Neutrophil (primary cell): ENCODE data around the gene RIOX2.

Experiments used
- H3K27ac ChIP-seq: fragments of 200-600 bp; sonication (generic); 2 replicates; pipeline ENCODE4 v1.5.1; 2016; ENCODE audit warnings: mild to moderate bottlenecking, moderate library complexity
- H3K27me3 ChIP-seq: fragments of 200-600 bp; sonication (generic); 2 replicates; pipeline ENCODE4 v1.6.0; 2016; ENCODE audit warnings: mild to moderate bottlenecking
- H3K36me3 ChIP-seq: fragments of 200-600 bp; sonication (generic); 2 replicates; pipeline ENCODE4 v1.5.1; 2017
- H3K4me1 ChIP-seq, 2 experiments: fragments of 200-600 bp in 1 of 2; sonication (generic) in 1 of 2; 1 replicate in 1 of 2; 2 replicates in 1 of 2; pipeline versions ENCODE4 v1.5.1 to v1.6.1; 2013 to 2016; ENCODE audit warnings: low read depth in 1 of 2, low read length in 1 of 2, mild to moderate bottlenecking in 1 of 2, moderate library complexity in 1 of 2; ENCODE audit not compliant: control insufficient read depth in 1 of 2, insufficient read depth in 1 of 2
- H3K4me3 ChIP-seq, 2 experiments: fragments of 200-600 bp in 1 of 2; sonication (generic) in 1 of 2; 1 replicate in 1 of 2; 2 replicates in 1 of 2; pipeline ENCODE4 v1.5.1; 2013 to 2016; ENCODE audit warnings: low read depth in 1 of 2, low read length in 1 of 2, mild to moderate bottlenecking in 1 of 2, moderate library complexity in 1 of 2
- H3K9me3 ChIP-seq: fragments of 200-600 bp; sonication (generic); 2 replicates; pipeline ENCODE4 v1.5.1; 2016
- TF ChIP-seq, protein P1 (sequence below): fragments of 200-600 bp; sonication (generic); IDR thresholded peaks from 2 replicates; pipeline ENCODE4 v1.5.1; 2016; ENCODE audit warnings: antibody characterized with exemption

The RIOX2 gene

DNA sequence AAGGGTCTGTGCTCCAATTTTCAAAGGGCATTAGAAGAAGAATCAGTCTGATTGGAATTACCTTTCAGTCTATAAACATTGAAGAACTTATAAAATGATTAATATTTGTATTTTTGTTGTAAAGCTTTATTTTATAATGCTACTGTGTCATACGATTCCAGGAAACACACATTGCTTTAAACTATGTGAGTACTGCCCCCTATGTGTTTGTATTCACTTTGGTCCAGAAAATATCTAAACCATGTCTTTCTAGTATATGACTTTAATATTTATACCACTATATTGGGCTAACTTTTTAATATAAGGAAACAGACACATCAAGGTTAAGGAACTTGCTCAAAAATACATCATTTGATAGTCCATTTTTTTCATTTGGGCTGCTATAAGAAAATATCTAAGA, 3.2 kb upstream of the RIOX2 start:
- TF ChIP-seq, protein P1, sequence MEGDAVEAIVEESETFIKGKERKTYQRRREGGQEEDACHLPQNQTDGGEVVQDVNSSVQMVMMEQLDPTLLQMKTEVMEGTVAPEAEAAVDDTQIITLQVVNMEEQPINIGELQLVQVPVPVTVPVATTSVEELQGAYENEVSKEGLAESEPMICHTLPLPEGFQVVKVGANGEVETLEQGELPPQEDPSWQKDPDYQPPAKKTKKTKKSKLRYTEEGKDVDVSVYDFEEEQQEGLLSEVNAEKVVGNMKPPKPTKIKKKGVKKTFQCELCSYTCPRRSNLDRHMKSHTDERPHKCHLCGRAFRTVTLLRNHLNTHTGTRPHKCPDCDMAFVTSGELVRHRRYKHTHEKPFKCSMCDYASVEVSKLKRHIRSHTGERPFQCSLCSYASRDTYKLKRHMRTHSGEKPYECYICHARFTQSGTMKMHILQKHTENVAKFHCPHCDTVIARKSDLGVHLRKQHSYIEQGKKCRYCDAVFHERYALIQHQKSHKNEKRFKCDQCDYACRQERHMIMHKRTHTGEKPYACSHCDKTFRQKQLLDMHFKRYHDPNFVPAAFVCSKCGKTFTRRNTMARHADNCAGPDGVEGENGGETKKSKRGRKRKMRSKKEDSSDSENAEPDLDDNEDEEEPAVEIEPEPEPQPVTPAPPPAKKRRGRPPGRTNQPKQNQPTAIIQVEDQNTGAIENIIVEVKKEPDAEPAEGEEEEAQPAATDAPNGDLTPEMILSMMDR = no peak
- H3K36me3 ChIP-seq = no peaks in the 10 kb centered on the region
- H3K4me1 ChIP-seq = peaks cover 11 to 23% of the 10 kb centered on the region in 2 experiments
- no peak overlapping the region for H3K27ac ChIP-seq
- no peaks in the 10 kb centered on the region for H3K9me3 ChIP-seq
- peaks cover 48% of the 10 kb centered on the region for H3K27me3 ChIP-seq
- no peak overlapping the region for H3K4me3 ChIP-seq

- H3K27ac ChIP-seq = no peak overlapping the region
- H3K36me3 ChIP-seq = no peaks in the 10 kb centered on the region
- peaks cover 53% of the 10 kb centered on the region for H3K27me3 ChIP-seq
- no peaks in the 10 kb centered on the region for H3K9me3 ChIP-seq
- TF ChIP-seq, protein P1 = no peak
- no peak overlapping the region for H3K4me3 ChIP-seq
- peaks cover 11 to 23% of the 10 kb centered on the region in 2 experiments for H3K4me1 ChIP-seq
Observed at GRCh38 chr3:97974996-97975395, 2.8 kb upstream of the RIOX2 start.

- Histone ChIP-seq H3K27ac (no peak overlapping the region), H3K4me1 (peaks cover 11 to 23% of the 10 kb centered on the region in 2 experiments), H3K9me3 (no peaks in the 10 kb centered on the region), H3K36me3 (no peaks in the 10 kb centered on the region), H3K27me3 (peaks cover 62% of the 10 kb centered on the region), H3K4me3 (no peak overlapping the region)
- TF ChIP-seq, protein P1 = no peak
Observed at GRCh38 chr3:97972976-97973375, 745 bp upstream of the RIOX2 start.

- no peak overlapping the region for H3K27ac ChIP-seq
- no peaks in the 10 kb centered on the region for H3K9me3 ChIP-seq
- H3K36me3 ChIP-seq = no peaks in the 10 kb centered on the region
- peaks cover 11 to 23% of the 10 kb centered on the region in 2 experiments for H3K4me1 ChIP-seq
- TF ChIP-seq, protein P1 = no peak
- H3K4me3 ChIP-seq = peak overlapping the region in 1 of 2 experiments; percentile 52
- peaks cover 62% of the 10 kb centered on the region for H3K27me3 ChIP-seq
Observed at GRCh38 chr3:97970956-97971620, 1.1 kb downstream of the RIOX2 start.

DNA sequence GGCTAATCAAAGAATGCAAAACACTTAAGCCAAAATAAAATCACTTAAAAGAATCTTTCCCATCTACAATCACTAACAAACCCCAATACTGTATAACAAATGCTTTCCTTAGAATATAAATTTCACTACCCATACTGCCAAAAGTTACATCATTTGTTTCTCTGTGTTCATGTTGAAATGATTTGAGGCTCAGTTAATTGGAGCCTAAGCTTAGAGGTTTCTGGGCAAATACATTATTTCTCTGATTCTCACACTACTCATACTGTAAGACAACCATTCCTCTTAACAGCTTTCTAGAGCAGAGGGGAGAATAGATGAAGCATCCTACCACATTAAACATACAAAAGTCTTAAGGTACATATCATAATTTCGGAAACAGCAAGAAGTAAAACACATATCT, 2.1 kb downstream of the RIOX2 start:
- H3K4me3 ChIP-seq = no peak overlapping the region
- TF ChIP-seq, protein P1 = no peak
- no peak overlapping the region for H3K27ac ChIP-seq

More for the DNA sequence above, 2.1 kb downstream of the RIOX2 start:
- Histone ChIP-seq H3K36me3 (no peaks in the 10 kb centered on the region), H3K4me1 (peaks cover 11 to 23% of the 10 kb centered on the region in 2 experiments), H3K27me3 (peaks cover 61% of the 10 kb centered on the region), H3K9me3 (no peaks in the 10 kb centered on the region)
